ENCODE results near the gene LHX2.
A peak's percentile ranks its signal among the peaks of the same experiment; 100 is the strongest.
"Not testable (repeated sequence)": the region's sequence is repeated elsewhere in the genome, so short reads cannot be mapped to it uniquely, and the experiment has no call there.

Gene LHX2, protein sequence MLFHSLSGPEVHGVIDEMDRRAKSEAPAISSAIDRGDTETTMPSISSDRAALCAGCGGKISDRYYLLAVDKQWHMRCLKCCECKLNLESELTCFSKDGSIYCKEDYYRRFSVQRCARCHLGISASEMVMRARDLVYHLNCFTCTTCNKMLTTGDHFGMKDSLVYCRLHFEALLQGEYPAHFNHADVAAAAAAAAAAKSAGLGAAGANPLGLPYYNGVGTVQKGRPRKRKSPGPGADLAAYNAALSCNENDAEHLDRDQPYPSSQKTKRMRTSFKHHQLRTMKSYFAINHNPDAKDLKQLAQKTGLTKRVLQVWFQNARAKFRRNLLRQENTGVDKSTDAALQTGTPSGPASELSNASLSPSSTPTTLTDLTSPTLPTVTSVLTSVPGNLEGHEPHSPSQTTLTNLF

DNA sequence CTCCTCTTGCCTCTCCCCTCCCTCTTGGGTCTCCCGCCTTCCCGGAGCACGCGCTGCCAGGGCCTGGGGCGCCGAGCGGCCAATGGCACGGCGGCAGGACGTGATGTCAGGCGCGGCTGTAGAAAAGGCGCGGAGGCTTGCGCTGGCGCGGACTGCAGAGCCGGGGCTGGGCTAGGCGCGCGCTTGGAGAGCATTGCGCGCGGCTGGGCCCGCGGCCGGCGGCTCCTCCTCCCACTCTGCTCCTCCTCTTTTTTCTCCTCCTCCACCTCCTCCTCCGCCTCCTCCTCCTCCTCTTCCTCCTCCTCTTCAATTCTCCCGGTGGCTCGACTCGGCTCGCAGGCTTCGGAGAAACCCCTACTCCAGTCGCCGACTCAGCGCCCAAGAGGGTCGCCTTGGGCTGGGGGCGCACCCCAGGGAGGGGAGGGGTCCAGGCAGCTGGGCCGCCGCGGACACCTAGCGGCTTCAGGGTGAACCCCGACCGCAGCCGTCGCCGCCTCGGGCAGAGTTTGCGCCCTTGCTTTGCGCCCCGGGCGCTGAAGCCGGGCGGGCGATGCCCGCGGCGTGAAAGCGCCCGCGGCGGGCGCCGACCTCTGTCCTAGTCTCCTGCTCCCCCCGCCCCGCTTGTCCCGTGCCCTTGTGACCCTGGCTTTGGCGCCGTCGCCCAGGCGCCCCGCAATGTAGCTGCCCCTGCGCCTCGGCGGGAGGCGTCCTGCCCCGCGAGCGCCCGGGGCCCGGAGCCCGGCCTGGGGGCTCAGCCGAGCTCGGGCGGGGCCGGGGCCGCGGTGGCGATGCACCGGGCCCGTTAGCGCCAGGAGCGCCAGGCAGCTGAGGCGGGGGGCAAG lies at the start of gene LHX2:
Gene LHX2 (plus strand): TSS at position 309 of the 842 bp plus-strand sequence. CDS start 581 bp downstream, outside the sequence.
- peak; percentile 28 for DNase-seq (ENCODE audit: low read depth)

GRCh38 chr9:123964761-123965160 lies 46.8 kb upstream of the LHX2 start:
- DNase-seq (ENCODE audit: low read depth), result no peak

GRCh38 chr9:123965801-123966686 lies 45.5 kb upstream of the LHX2 start:
- no peak for DNase-seq (ENCODE audit: low read depth)

DNA sequence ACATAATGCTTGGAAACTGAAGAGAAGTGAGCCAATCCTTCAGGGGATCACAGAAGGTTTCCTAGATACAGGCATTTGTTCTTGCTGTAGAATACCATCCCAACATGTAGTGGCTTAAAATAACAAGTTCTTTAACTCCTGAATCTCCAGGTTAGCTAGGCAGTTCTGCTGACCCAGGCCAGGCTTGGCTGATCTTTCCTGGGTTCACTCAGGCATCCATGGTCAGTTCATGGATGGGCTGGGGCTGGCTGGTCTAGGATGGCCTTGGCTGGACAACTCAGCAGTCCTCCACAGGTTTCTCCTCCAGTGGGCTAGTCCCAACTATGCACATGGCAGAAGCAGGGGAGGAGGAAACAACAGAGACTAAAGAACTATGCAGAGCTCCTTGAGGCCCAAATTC lies 44.2 kb upstream of the LHX2 start:
- DNase-seq (ENCODE audit: low read depth), result no peak

DNA sequence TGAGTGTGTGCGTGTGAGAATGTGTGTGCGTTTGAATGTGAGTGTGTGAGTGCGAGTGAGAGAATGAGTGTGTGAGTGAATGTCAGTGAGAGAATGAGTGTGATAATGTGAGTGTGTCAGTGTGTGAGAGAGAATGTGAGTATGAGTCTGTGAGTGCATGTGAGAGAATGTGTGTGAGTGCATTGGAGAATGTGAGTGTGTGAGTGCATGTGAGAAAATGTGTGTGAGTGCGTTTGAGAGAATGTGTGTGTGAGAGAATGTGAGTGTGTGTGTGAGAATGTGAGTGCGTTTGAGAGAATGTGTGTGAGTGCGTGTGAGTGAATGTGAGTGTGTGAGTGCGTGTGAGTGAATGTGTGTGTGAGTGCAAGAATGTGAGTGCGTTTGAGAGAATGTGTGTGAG lies 39.0 kb upstream of the LHX2 start:
- DNase-seq (ENCODE audit: low read depth), result no peak

GRCh38 chr9:123973590-123974223 lies 37.9 kb upstream of the LHX2 start:
- DNase-seq (ENCODE audit: low read depth), result no peak

DNA sequence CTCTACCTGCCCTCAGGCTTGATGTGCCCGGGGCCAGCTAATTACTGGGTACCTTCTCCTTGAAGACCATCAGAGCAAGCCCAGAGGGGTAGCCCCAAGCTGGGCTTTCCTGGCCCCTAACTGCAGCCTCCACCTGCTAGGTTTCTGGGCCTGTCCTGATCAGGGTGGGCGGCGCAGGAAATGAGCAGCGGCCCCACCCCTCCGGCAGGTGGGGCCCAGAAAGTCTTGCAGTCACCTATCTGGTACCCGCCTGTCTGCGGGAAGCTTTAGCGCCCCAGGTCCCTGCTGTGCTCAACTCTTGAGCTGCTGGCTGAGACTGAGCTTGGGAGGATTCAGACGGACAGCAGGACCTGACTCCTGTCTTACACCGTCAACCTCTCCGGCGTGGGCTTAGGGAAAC lies 37.1 kb upstream of the LHX2 start:
- DNase-seq (ENCODE audit: low read depth), result no peak

- DNase-seq (ENCODE audit: low read depth), result no peak
Measured at GRCh38 chr9:123975871-123976270, 35.7 kb upstream of the LHX2 start.

DNA sequence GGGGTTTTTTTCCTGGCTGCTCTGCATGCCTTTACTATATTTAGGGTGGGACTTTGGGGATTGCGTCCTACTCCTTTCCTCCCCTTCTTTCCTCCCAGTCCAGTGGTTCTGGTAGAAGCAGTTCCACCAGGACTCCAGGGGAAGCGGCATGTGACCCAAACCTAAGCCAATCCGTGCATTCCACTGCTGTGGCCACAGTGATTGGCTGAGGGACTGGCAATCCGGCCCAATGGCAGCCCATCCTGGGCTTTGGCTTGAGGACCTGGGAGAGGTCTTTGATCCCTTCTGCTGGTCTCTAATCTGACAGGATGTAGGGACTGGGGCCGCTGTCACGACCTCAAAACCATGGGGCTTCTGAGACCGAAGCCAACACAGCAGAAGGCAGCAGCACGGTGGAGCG lies 35.0 kb upstream of the LHX2 start:
- not testable (repeated sequence) for DNase-seq (ENCODE audit: low read depth)

- DNase-seq (ENCODE audit: low read depth), result no peak
Measured at GRCh38 chr9:123978981-123979380, 32.6 kb upstream of the LHX2 start.

GRCh38 chr9:123982535-123982934 lies 29.0 kb upstream of the LHX2 start:
- DNase-seq (ENCODE audit: low read depth), result no peak

- no peak for DNase-seq (ENCODE audit: low read depth)
Measured at GRCh38 chr9:123983047-123983446, 28.5 kb upstream of the LHX2 start.

GRCh38 chr9:123984802-123985201 lies 26.8 kb upstream of the LHX2 start:
- no peak for DNase-seq (ENCODE audit: low read depth)

- no peak for DNase-seq (ENCODE audit: low read depth)
Measured at GRCh38 chr9:123985869-123986268, 25.7 kb upstream of the LHX2 start.

DNA sequence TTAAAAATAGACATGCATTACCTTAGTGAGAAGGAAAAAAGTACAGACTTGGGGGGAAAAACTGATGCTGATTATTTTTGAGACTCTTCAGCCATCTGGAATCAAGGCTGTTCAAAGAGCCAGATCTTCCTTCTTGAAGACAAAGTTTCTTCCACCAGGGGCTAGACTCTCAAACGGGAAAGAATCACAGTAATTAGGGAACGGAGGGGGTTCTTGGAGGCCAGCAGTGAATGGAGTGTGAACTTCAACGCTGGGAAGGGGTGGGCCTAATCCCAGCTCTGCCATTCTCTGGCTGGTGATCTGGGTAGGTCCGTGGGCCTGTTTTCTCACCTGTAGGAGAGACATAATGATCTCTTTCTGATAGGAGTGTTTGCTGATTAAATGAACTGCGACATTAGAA lies 21.1 kb upstream of the LHX2 start:
- no peak for DNase-seq (ENCODE audit: low read depth)

- DNase-seq (ENCODE audit: low read depth), result not testable (repeated sequence)
Measured at GRCh38 chr9:123992679-123993078, 18.9 kb upstream of the LHX2 start.

DNA sequence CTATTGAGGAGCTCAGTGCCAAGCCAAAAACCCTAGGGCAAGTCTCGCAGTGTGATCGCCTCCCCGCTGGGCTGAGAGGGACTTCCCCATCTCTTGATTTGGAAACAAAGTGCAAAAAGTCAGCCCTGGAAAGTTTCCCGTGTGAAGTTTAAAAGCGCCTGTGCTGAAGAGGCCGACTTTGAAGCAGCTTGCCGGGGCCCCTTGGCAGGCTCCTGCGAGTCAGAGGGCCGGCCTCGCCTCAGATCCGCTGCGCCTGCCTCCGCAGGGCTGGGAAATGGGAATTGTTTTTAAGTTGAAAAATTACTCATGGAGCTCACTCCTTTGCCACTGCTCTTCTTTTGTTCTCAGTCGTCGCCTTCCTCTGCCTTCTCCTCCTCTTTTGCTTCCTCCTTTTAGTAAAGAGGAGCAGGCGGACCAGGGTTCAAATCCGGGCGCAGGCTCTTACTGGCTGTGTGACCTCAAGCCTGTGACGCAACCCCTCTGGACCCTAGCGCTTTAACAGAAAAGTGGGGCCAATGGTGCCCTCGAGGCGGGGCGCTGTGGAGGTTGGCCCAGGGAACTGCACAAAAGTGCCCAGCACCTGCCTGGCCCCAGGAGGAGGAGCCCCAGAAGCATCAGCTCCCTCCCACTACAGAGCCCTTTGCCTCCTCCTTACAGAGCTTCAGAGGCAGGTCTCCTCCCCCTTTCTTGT lies 14.7 kb upstream of the LHX2 start:
- no peak for DNase-seq (ENCODE audit: low read depth)

DNA sequence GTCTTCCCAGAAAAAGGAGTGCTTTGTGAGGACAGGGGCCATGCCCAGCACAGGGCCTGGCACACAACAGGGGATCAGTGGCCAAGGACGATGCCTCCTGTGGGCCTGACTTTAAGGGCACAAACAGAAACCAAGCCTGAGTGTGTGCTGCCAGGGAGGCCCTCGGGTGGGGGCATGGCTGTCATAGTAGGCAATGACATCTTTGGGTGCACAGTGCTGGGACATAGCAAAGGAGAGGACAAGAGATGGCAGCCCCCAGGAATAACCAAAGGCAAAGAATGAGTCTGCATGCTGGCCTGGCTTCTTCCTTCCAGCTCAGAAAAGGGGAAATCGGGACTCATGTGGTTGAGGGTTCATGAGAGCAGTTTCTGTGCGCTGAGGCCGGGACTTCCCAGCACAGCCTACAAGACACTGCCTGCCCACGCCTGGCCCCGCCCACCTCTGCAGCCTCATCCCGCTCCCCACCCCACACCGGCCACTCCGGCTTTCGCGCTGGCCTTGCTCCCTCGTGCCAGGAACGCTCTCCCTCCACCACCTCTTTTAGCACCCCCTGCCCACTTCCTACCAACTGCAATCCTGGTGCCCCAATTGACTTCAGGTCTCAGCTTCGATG lies 13.8 kb upstream of the LHX2 start:
- DNase-seq (ENCODE audit: low read depth), result no peak

DNA sequence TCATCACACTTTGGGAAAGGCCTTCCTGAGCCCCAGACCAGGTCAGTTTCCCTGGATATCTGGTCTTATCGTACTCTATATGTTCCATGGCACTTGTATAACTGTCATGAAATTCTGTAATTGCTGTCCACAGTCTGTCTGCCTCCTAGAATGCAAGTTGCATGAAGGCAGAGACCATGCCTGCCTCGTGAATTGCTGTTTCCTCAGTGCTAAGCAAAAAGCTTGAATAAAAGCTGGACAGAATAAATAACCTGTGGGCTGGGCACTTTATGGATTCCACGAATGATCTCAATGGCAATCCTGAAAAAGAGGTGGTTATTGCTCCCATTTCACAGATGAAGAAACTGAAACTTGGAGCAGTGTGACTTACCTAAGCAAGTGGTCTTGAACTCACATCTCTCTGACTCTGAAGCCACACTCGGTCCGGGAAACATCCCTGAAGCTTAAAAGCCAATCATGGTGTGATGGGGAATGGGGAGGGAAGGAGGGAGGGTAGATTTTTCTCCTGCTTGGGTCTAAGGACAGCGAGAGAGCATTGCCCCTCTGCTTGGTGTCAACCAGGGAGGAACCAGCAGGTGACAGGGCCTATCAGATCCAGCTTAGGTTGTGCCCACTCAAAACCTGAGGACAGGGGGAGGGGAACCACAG lies 13.2 kb upstream of the LHX2 start:
- no peak for DNase-seq (ENCODE audit: low read depth)

DNA sequence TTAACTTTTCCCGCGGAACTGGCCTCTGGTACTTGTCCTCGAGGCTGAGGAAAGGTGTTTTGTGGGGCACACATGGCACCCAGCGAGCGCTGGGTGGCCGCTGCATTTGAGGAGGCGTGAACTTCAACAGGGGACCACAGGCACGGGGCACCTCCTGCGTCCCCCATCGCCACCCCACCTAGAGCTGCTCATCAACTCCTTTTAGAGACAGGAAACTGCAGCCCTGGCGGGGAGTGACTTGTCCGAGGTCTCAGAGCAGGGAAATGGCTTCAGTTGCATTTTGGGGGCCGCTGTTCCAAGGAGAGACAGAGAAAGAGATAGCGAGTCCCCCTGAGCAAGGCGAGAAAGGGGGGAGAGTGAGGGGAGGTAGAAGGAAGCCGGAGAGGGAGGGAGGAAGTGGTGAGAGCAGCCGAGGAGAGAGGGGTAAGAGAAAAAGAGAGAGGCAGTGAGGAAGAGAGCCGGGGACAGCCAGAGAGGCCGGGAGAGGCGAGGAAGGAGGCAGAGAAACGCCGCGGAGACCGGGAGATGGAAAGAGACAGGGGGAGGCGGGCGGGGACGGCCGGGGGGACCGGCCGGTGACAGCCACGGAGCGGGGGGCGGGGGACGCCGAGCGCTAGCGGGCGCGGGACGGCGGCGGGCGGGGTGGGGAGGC lies 12.5 kb upstream of the LHX2 start:
- no peak for DNase-seq (ENCODE audit: low read depth)

Measured in stromal cell of bone marrow (primary cell).